ENCODE results near the gene ADCY2. TPM values are rescaled to one million over a fixed set of nuclear protein-coding genes. Genes with fewer than 3 reads are reported as not detected.

The ADCY2 gene
- total RNA-seq, 1 experiment from 2014 or later = not detected

- Histone ChIP-seq H3K9me3 (no peaks in the 10 kb centered on the region), H3K27me3 (replicated peaks; ENCODE audit: control insufficient read depth, insufficient read depth, low read length) (no peaks in the 10 kb centered on the region), H3K36me3 (ENCODE audit: control insufficient read depth, insufficient read depth, low read length) (no peaks in the 10 kb centered on the region), H3K4me1 (no peaks in the 10 kb centered on the region), H3K4me3 (ENCODE audit: low read depth, low read length) (no peak overlapping the region)
- H3K27ac Mint-ChIP-seq (ENCODE audit: unreplicated experiment) = no peak overlapping the region
- CTCF ChIA-PET = no interaction called here
- no peaks in the 10 kb centered on the region for H3K4me1 Mint-ChIP-seq (ENCODE audit: low read depth, unreplicated experiment)
- intact Hi-C loops (cut with micrococcal nuclease; ENCODE audit: unreplicated experiment) = no loop called here
- no peaks in the 10 kb centered on the region for H3K9me3 Mint-ChIP-seq (ENCODE audit: unreplicated experiment)
- POLR2A ChIA-PET = no interaction called here
- TF ChIP-seq, protein P1, sequence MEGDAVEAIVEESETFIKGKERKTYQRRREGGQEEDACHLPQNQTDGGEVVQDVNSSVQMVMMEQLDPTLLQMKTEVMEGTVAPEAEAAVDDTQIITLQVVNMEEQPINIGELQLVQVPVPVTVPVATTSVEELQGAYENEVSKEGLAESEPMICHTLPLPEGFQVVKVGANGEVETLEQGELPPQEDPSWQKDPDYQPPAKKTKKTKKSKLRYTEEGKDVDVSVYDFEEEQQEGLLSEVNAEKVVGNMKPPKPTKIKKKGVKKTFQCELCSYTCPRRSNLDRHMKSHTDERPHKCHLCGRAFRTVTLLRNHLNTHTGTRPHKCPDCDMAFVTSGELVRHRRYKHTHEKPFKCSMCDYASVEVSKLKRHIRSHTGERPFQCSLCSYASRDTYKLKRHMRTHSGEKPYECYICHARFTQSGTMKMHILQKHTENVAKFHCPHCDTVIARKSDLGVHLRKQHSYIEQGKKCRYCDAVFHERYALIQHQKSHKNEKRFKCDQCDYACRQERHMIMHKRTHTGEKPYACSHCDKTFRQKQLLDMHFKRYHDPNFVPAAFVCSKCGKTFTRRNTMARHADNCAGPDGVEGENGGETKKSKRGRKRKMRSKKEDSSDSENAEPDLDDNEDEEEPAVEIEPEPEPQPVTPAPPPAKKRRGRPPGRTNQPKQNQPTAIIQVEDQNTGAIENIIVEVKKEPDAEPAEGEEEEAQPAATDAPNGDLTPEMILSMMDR (IDR thresholded peaks at IDR 0.05; ENCODE audit: insufficient read depth in 1 of 2, low read depth in 1 of 2, low read length in 1 of 2, severe bottlenecking in 1 of 2, unreplicated experiment in 1 of 2) = no peak
- DNase-seq = no peak
- no peak overlapping the region for H3K4me3 Mint-ChIP-seq (ENCODE audit: unreplicated experiment)
- H3K36me3 Mint-ChIP-seq (ENCODE audit: insufficient read depth, unreplicated experiment) = no peaks in the 10 kb centered on the region
- peaks cover 4% of the 10 kb centered on the region for H3K27me3 Mint-ChIP-seq (ENCODE audit: insufficient read depth, unreplicated experiment)
- no TSS peak for BruUV-seq (replicated peaks)
Measured at GRCh38 chr5:7501061-7501460, 105.1 kb downstream of the ADCY2 start.

- Mint-ChIP-seq H3K9me3 (ENCODE audit: unreplicated experiment) (no peaks in the 10 kb centered on the region), H3K27me3 (ENCODE audit: insufficient read depth, unreplicated experiment) (peaks cover 2% of the 10 kb centered on the region), H3K27ac (ENCODE audit: unreplicated experiment) (no peak overlapping the region), H3K36me3 (ENCODE audit: insufficient read depth, unreplicated experiment) (no peaks in the 10 kb centered on the region), H3K4me1 (ENCODE audit: low read depth, unreplicated experiment) (no peaks in the 10 kb centered on the region), H3K4me3 (ENCODE audit: unreplicated experiment) (no peak overlapping the region)
- H3K9me3 ChIP-seq = no peaks in the 10 kb centered on the region
- DNase-seq = no peak
- no peaks in the 10 kb centered on the region for H3K4me1 ChIP-seq
- no peaks in the 10 kb centered on the region for H3K27me3 ChIP-seq (replicated peaks; ENCODE audit: control insufficient read depth, insufficient read depth, low read length)
- H3K4me3 ChIP-seq (ENCODE audit: low read depth, low read length) = no peak overlapping the region
- TF ChIP-seq, protein P1 (IDR thresholded peaks at IDR 0.05; ENCODE audit: insufficient read depth in 1 of 2, low read depth in 1 of 2, low read length in 1 of 2, severe bottlenecking in 1 of 2, unreplicated experiment in 1 of 2) = no peak
- no peaks in the 10 kb centered on the region for H3K36me3 ChIP-seq (ENCODE audit: control insufficient read depth, insufficient read depth, low read length)
- BruUV-seq (replicated peaks) = no TSS peak
- ChIA-PET CTCF (no interaction called here), POLR2A (no interaction called here)
- intact Hi-C loops (cut with micrococcal nuclease; ENCODE audit: unreplicated experiment) = no loop called here
Measured at GRCh38 chr5:7503564-7503963, 107.6 kb downstream of the ADCY2 start.

- DNase-seq = no peak
- Mint-ChIP-seq H3K4me1 (ENCODE audit: low read depth, unreplicated experiment) (no peaks in the 10 kb centered on the region), H3K27me3 (ENCODE audit: insufficient read depth, unreplicated experiment) (peaks cover 5% of the 10 kb centered on the region), H3K36me3 (ENCODE audit: insufficient read depth, unreplicated experiment) (no peaks in the 10 kb centered on the region), H3K4me3 (ENCODE audit: unreplicated experiment) (no peak overlapping the region), H3K9me3 (ENCODE audit: unreplicated experiment) (no peaks in the 10 kb centered on the region), H3K27ac (ENCODE audit: unreplicated experiment) (no peak overlapping the region)
- Histone ChIP-seq H3K27me3 (replicated peaks; ENCODE audit: control insufficient read depth, insufficient read depth, low read length) (no peaks in the 10 kb centered on the region), H3K4me1 (no peaks in the 10 kb centered on the region), H3K4me3 (ENCODE audit: low read depth, low read length) (no peak overlapping the region), H3K9me3 (no peaks in the 10 kb centered on the region), H3K36me3 (ENCODE audit: control insufficient read depth, insufficient read depth, low read length) (no peaks in the 10 kb centered on the region)
- TF ChIP-seq, protein P1 (IDR thresholded peaks at IDR 0.05; ENCODE audit: insufficient read depth in 1 of 2, low read depth in 1 of 2, low read length in 1 of 2, severe bottlenecking in 1 of 2, unreplicated experiment in 1 of 2) = no peak
- no TSS peak for BruUV-seq (replicated peaks)
- ChIA-PET CTCF (no interaction called here), POLR2A (no interaction called here)
- intact Hi-C loops (cut with micrococcal nuclease; ENCODE audit: unreplicated experiment) = no loop called here
Measured at GRCh38 chr5:7515284-7515914, 119.5 kb downstream of the ADCY2 start.

All from Caco-2 (cell line).